GM18498 (cell line): ENCODE measurements around the gene FAM184A.
"Not testable (repeated sequence)": the region's sequence is repeated elsewhere in the genome, so short reads cannot be mapped to it uniquely, and the experiment has no call there.

Experiments
- ATAC-seq: cut with Tn5 transposase; IDR thresholded peaks from one replicate; pipeline ENCODE4 v1.9.1; 2021; ENCODE audit warnings: mild to moderate bottlenecking, moderate library complexity; ENCODE audit not compliant: unreplicated experiment

FAM184A gene

GRCh38 chr6:119078376-119079282 lies at the start of gene FAM184A:
FAM184A (minus strand) TSS chr6:119078664; CDS start chr6:119078299, 365 bp downstream.
- peak; percentile 75 for ATAC-seq

- ATAC-seq = no peak
Observed at GRCh38 chr6:119127627-119128026, 49.2 kb upstream of the FAM184A start.

- no peak for ATAC-seq
Observed at GRCh38 chr6:119126826-119127225, 48.4 kb upstream of the FAM184A start.

GRCh38 chr6:119126140-119126539 lies 47.7 kb upstream of the FAM184A start:
- no peak for ATAC-seq

- ATAC-seq = no peak
Observed at GRCh38 chr6:119125576-119125975, 47.1 kb upstream of the FAM184A start.

GRCh38 chr6:119124079-119124824 lies 45.8 kb upstream of the FAM184A start:
- no peak for ATAC-seq

GRCh38 chr6:119122336-119122735 lies 43.9 kb upstream of the FAM184A start:
- ATAC-seq = no peak

GRCh38 chr6:119121367-119121766 lies 42.9 kb upstream of the FAM184A start:
- no peak for ATAC-seq

GRCh38 chr6:119119989-119120388 lies 41.5 kb upstream of the FAM184A start:
- ATAC-seq = no peak

- ATAC-seq = not testable (repeated sequence)
Observed at GRCh38 chr6:119119062-119119461, 40.6 kb upstream of the FAM184A start.

GRCh38 chr6:119116712-119117281 lies 38.3 kb upstream of the FAM184A start:
- ATAC-seq = no peak

- ATAC-seq = no peak
Observed at GRCh38 chr6:119113961-119114360, 35.5 kb upstream of the FAM184A start.

- ATAC-seq = no peak
Observed at GRCh38 chr6:119112812-119113530, 34.5 kb upstream of the FAM184A start.

- peak; percentile 87 for ATAC-seq
Observed at GRCh38 chr6:119110601-119111548, 32.4 kb upstream of the FAM184A start.

- ATAC-seq = no peak
Observed at GRCh38 chr6:119109654-119110325, 31.3 kb upstream of the FAM184A start.

- no peak for ATAC-seq
Observed at GRCh38 chr6:119108076-119108475, 29.6 kb upstream of the FAM184A start.

- ATAC-seq = no peak
Observed at GRCh38 chr6:119105282-119105681, 26.8 kb upstream of the FAM184A start.

GRCh38 chr6:119102901-119103300 lies 24.4 kb upstream of the FAM184A start:
- no peak for ATAC-seq

GRCh38 chr6:119100115-119100514 lies 21.7 kb upstream of the FAM184A start:
- no peak for ATAC-seq
